GM18858 (cell line): ENCODE data around the gene KCNJ9.
"Not testable (repeated sequence)": the region's sequence is repeated elsewhere in the genome, so short reads cannot be mapped to it uniquely, and the experiment has no call there.

ENCODE experiments used
- ATAC-seq: cut with Tn5 transposase; IDR thresholded peaks from one replicate; pipeline ENCODE4 v1.9.1; 2021; ENCODE audit not compliant: unreplicated experiment

KCNJ9 gene

GRCh38 chr1:160101717-160102522, 20.6 kb downstream of the KCNJ9 start:
- ATAC-seq: no peak

GRCh38 chr1:160103658-160104408, 22.5 kb downstream of the KCNJ9 start:
- no peak for ATAC-seq

- ATAC-seq: no peak
These were observed 23.1 kb downstream of the KCNJ9 start for GRCh38 chr1:160104486-160104885.

- ATAC-seq: no peak
These were observed 23.8 kb downstream of the KCNJ9 start for GRCh38 chr1:160105155-160105554.

- ATAC-seq: no peak
These were observed 26.2 kb downstream of the KCNJ9 start for GRCh38 chr1:160107512-160107911.

GRCh38 chr1:160108888-160109662, 27.7 kb downstream of the KCNJ9 start:
- no peak for ATAC-seq

- no peak for ATAC-seq
These were observed 28.3 kb downstream of the KCNJ9 start for GRCh38 chr1:160109686-160110085.

GRCh38 chr1:160111462-160111861, 30.1 kb downstream of the KCNJ9 start:
- ATAC-seq: not testable (repeated sequence)

GRCh38 chr1:160112357-160112756, 31.0 kb downstream of the KCNJ9 start:
- ATAC-seq: no peak

- ATAC-seq: no peak
These were observed 32.1 kb downstream of the KCNJ9 start for GRCh38 chr1:160113407-160113806.

GRCh38 chr1:160114085-160114484, 32.7 kb downstream of the KCNJ9 start:
- no peak for ATAC-seq

GRCh38 chr1:160115545-160116282, 34.4 kb downstream of the KCNJ9 start, which contains the start of gene ATP1A2:
ATP1A2 (plus strand) TSS chr1:160115759; CDS start chr1:160115862, 103 bp downstream.
- no peak for ATAC-seq

GRCh38 chr1:160116283-160117147, 35.2 kb downstream of the KCNJ9 start:
- ATAC-seq: no peak

- no peak for ATAC-seq
These were observed 36.0 kb downstream of the KCNJ9 start for GRCh38 chr1:160117300-160117699.

- ATAC-seq: no peak
These were observed 36.4 kb downstream of the KCNJ9 start for GRCh38 chr1:160117709-160118183.

GRCh38 chr1:160118928-160119327, 37.6 kb downstream of the KCNJ9 start:
- ATAC-seq: no peak

- ATAC-seq: no peak
These were observed 39.5 kb downstream of the KCNJ9 start for GRCh38 chr1:160120797-160121196.

- ATAC-seq: no peak
These were observed 40.0 kb downstream of the KCNJ9 start for GRCh38 chr1:160121388-160121787.

- no peak for ATAC-seq
These were observed 41.7 kb downstream of the KCNJ9 start for GRCh38 chr1:160122978-160123495.
